Muscle of arm (tissue), 14 donors: ENCODE data around the gene KCND2. TPM values are rescaled to one million over a fixed set of nuclear protein-coding genes. Genes with fewer than 3 reads are reported as not detected.
"Not testable (repeated sequence)": the region's sequence is repeated elsewhere in the genome, so short reads cannot be mapped to it uniquely, and the experiment has no call there.

Experiments
- DNase-seq: peaks from one replicate; pipeline ENCODE4 v3.0.0-alpha.2; 2013
- long read RNA-seq, 11 donors: transcript quantifications; one replicate each; lab custom pipeline, GENCODE V29; 2026
- polyA plus RNA-seq, 12 donors: library from polyadenylated mRNA; unstranded; fragments of 120-200 nt; gene quantifications; one replicate each; pipeline ENCODE4 v1.2.1, GENCODE V29; 2013; ENCODE audit not compliant: insufficient read length in 12 of 12

KCND2 gene
- 1 to 10 TPM in 5 of 12 donors, under 1 TPM in 5, not detected in 2; 0.53 to 1.9 (median 0.99) TPM for polyA plus RNA-seq
- long read RNA-seq, donor 1 = 0 reads
- long read RNA-seq, donor 2 = 0 reads
- long read RNA-seq, donor 3 = 0 reads
- long read RNA-seq, donor 4 = 0 reads
- long read RNA-seq, donor 5 = 0 reads
- long read RNA-seq, donor 6 = 0 reads
- long read RNA-seq, donor 7, partial matches to known transcripts = 0 of 1 reads
- long read RNA-seq, donor 7, other reads (novel, unspliced or antisense) = 0 of 1 reads
- long read RNA-seq, donor 8 = 0 reads
- long read RNA-seq, donor 9 = 0 reads
- long read RNA-seq, donor 10 = 0 reads
- long read RNA-seq, donor 11 = 0 reads

- peak; percentile 23 for DNase-seq
These were observed at the start of gene KCND2 for GRCh38 chr7:120272701-120273475. Gene KCND2 (plus strand): TSS chr7:120273175.

- DNase-seq = no peak
These were observed 46.8 kb upstream of the KCND2 start for GRCh38 chr7:120226188-120226587.

GRCh38 chr7:120227255-120227654 lies 45.7 kb upstream of the KCND2 start:
- no peak for DNase-seq

- DNase-seq = peak; percentile 48
These were observed 43.9 kb upstream of the KCND2 start for GRCh38 chr7:120229084-120229483.

- no peak for DNase-seq
These were observed 39.6 kb upstream of the KCND2 start for GRCh38 chr7:120233338-120233737.

GRCh38 chr7:120240350-120240749 lies 32.6 kb upstream of the KCND2 start:
- DNase-seq = not testable (repeated sequence)

- no peak for DNase-seq
These were observed 31.0 kb upstream of the KCND2 start for GRCh38 chr7:120241973-120242372.

GRCh38 chr7:120254845-120255244 lies 18.1 kb upstream of the KCND2 start:
- DNase-seq = no peak

GRCh38 chr7:120256344-120257070 lies 16.5 kb upstream of the KCND2 start:
- no peak for DNase-seq

GRCh38 chr7:120259386-120259785 lies 13.6 kb upstream of the KCND2 start:
- no peak for DNase-seq

- DNase-seq = no peak
These were observed 12.9 kb upstream of the KCND2 start for GRCh38 chr7:120260111-120260510.

- DNase-seq = peak; percentile 28
These were observed 714 bp upstream of the KCND2 start for GRCh38 chr7:120272261-120272660.

- peak; percentile 29 for DNase-seq
These were observed 551 bp downstream of the KCND2 start for GRCh38 chr7:120273476-120273975.

GRCh38 chr7:120274482-120274881 lies 1.5 kb downstream of the KCND2 start:
- DNase-seq = no peak

GRCh38 chr7:120274899-120275298 lies 1.9 kb downstream of the KCND2 start:
- DNase-seq = no peak

GRCh38 chr7:120276720-120277119 lies 3.7 kb downstream of the KCND2 start:
- DNase-seq = no peak

- no peak for DNase-seq
These were observed 5.8 kb downstream of the KCND2 start for GRCh38 chr7:120278773-120279172.

GRCh38 chr7:120280743-120281142 lies 7.8 kb downstream of the KCND2 start:
- DNase-seq = no peak

GRCh38 chr7:120293027-120293426 lies 20.1 kb downstream of the KCND2 start:
- no peak for DNase-seq

- no peak for DNase-seq
These were observed 29.2 kb downstream of the KCND2 start for GRCh38 chr7:120302190-120302589.

- DNase-seq = no peak
These were observed 30.1 kb downstream of the KCND2 start for GRCh38 chr7:120303105-120303504.

- no peak for DNase-seq
These were observed 31.7 kb downstream of the KCND2 start for GRCh38 chr7:120304674-120305073.
